Kidney (tissue), 14 donors: ENCODE results near the gene APCDD1. TPM values are rescaled to one million over a fixed set of nuclear protein-coding genes. Genes with fewer than 3 reads are reported as not detected.

Experiments
- DNase-seq, 5 donors: peaks; one replicate each; pipeline ENCODE4 v3.0.0-alpha.2; 2013 to 2020
- FAIRE-seq: peaks from 2 replicates; lab custom pipeline; 2012; peaks lifted over from hg19 to GRCh38; lab: Jason Lieb, UNC
- H3K27ac ChIP-seq, 2 donors: one replicate each; pipeline ENCODE4 v1.7.0; 2013; ENCODE audit warnings: low read depth in 2 of 2, low read length in 2 of 2, inconsistent platforms in 1 of 2
- H3K27me3 ChIP-seq: one replicate; pipeline ENCODE4 v1.7.1; 2013; ENCODE audit warnings: low read length, inconsistent platforms; ENCODE audit not compliant: control insufficient read depth, insufficient read depth
- H3K36me3 ChIP-seq, 3 donors: one replicate each; pipeline versions ENCODE4 v1.7.0 to v1.7.1; 2013; ENCODE audit warnings: low read length in 3 of 3, control low read depth in 1 of 3, inconsistent platforms in 1 of 3; ENCODE audit not compliant: insufficient read depth in 3 of 3, control insufficient read depth in 2 of 3
- H3K4me1 ChIP-seq, 3 donors: one replicate each; pipeline versions ENCODE4 v1.7.0 to v1.7.1; 2013; ENCODE audit warnings: low read length in 3 of 3, inconsistent platforms in 1 of 3, low read depth in 1 of 3; ENCODE audit not compliant: control insufficient read depth in 2 of 3, insufficient read depth in 2 of 3
- H3K4me3 ChIP-seq, 3 donors: one replicate each; pipeline versions ENCODE4 v1.7.0 to v1.8.1; 2013; ENCODE audit warnings: low read length in 3 of 3, control low read depth in 1 of 3, inconsistent platforms in 1 of 3
- H3K9ac ChIP-seq, 3 donors: one replicate each; pipeline versions ENCODE4 v1.7.0 to v1.7.1; 2013; ENCODE audit warnings: low read length in 3 of 3, control low read depth in 1 of 3, inconsistent platforms in 1 of 3
- H3K9me3 ChIP-seq, 3 donors: one replicate each; pipeline versions ENCODE4 v1.7.0 to v1.7.1; 2013; ENCODE audit warnings: low read length in 3 of 3, control low read depth in 1 of 3, inconsistent platforms in 1 of 3; ENCODE audit not compliant: control insufficient read depth in 2 of 3, insufficient read depth in 1 of 3
- intact Hi-C: fragments of 100-400 bp; cut with DNase I; formaldehyde crosslinking; loops from one replicate; pipeline ENCODE4 v1.11.1; 2022
- polyA plus RNA-seq: library from polyadenylated mRNA; stranded (reverse); fragments of 350-450 nt; fragmentation: Illumina TruSeq; extraction: RNeasy Lipid Tissue Mini Kit (QIAGEN cat#74804); gene quantifications from one replicate; pipeline ENCODE4 v1.2.3, GENCODE V29; 2014; ENCODE audit warnings: low read depth, low replicate concordance; ENCODE audit not compliant: insufficient read depth
- total RNA-seq: library from RNA; stranded (reverse); fragmentation: NEBNext Ultra II Directional; extraction: Animal tissue kit (Norgen Biotek cat#: 25700); gene quantifications from one replicate; pipeline ENCODE4 v1.2.1, GENCODE V29; 2021
- TF ChIP-seq, protein P1 (sequence below): IDR thresholded peaks from 3 replicates; pipeline ENCODE4 v1.5.1; 2012; ENCODE audit warnings: mild to moderate bottlenecking, moderate library complexity, borderline replicate concordance; ENCODE audit not compliant: insufficient read depth; ENCODE audit errors: extremely low read depth
- donor health status: control.
- donor health status: control.
- donor health status: control.
- donor health status: control.
- donor health status: control.
- donor health status: DM: yes; HTN: yes; CAD: no.
- donor health status: Normal renal cell carcinoma (clear cell type).

Gene APCDD1
- total and polyA plus RNA-seq, 2 donors from 2014 or later, result 2.8 to 22.9 TPM

DNA sequence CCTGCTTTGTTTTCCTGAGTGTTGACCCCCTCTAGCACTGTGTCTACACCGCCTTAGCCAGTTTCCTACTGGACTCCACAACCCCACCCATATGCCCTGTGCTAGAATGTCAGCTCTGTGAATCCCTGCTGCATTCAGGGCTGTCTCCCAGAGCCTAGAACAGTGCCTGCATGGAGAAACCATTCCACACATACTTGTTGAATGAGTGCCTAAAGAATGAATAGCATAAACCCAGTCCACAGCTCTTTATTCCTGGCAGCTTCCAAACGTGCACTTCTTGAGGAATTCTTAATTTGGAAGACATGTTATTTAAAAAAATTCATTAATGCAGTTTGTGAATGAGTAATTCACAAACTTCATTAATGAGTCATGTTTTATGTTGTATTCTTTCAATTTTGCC lies 64.9 kb downstream of the APCDD1 start:
- DNase-seq (no peak), FAIRE-seq (no peak)
- Histone ChIP-seq H3K36me3 (no peaks in the 10 kb centered on the region), H3K27me3 (no peaks in the 10 kb centered on the region), H3K4me1 (peaks cover 0 to 9% (median 3%) of the 10 kb centered on the region in 3 donors), H3K27ac (no peak overlapping the region), H3K9me3 (no peaks in the 10 kb centered on the region), H3K4me3 (no peak overlapping the region), H3K9ac (no peak overlapping the region)
- intact Hi-C loops, result loop anchor here (10.0 kb wide), 1 partner anchor 515 kb away; no protein-coding TSS in a partner anchor
- TF ChIP-seq, protein P1, sequence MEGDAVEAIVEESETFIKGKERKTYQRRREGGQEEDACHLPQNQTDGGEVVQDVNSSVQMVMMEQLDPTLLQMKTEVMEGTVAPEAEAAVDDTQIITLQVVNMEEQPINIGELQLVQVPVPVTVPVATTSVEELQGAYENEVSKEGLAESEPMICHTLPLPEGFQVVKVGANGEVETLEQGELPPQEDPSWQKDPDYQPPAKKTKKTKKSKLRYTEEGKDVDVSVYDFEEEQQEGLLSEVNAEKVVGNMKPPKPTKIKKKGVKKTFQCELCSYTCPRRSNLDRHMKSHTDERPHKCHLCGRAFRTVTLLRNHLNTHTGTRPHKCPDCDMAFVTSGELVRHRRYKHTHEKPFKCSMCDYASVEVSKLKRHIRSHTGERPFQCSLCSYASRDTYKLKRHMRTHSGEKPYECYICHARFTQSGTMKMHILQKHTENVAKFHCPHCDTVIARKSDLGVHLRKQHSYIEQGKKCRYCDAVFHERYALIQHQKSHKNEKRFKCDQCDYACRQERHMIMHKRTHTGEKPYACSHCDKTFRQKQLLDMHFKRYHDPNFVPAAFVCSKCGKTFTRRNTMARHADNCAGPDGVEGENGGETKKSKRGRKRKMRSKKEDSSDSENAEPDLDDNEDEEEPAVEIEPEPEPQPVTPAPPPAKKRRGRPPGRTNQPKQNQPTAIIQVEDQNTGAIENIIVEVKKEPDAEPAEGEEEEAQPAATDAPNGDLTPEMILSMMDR, result no peak

DNA sequence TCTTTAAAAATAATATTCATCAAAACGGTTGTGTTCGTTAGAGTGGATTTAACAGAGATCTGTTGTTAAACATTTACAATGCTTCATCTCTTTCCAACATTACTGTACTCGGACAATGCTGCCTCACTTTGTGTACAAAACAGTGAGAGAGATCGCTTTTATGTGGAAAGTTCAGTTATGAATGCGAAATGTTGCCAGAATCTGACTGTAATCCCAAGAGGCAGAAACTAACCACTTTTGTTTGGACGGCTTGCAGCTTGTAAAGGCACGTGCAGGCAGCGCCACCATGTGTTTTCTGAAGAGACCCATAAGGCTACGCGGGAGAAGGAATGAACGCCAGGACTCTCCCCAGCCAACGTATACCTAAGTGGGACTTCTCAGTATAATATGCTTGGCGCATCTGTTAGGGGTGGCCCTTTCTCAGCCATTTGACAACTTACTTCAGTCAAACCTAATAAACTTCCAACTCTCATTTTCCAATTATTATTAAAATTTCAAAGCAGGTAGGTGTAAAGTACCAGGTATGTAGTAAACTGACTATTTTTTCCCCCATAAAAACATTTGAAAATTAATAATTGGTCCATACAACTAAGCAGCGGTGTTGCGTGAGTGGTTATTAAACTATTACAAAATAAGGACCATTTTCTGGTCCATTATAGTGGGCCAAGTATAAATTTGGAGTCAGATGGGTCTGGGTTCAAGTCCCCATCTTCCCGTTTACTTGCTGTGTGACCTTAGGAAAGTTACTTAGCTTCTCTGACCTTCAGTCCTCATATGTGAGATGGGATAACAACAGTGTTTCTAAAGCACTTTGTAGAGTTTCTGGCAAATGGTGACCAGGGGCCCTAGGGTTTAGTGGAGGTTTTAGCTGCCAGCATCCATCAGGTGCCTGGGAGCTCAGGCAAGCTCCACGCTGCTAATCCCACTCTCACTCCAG lies 65.8 kb downstream of the APCDD1 start:
- H3K36me3 ChIP-seq, result no peaks in the 10 kb centered on the region
- peaks cover 0 to 9% (median 6%) of the 10 kb centered on the region in 3 donors for H3K4me1 ChIP-seq
- DNase-seq, result peak; percentile 85 to 95 (median 92)
- intact Hi-C loops, result loop anchor here (10.0 kb wide), 1 partner anchor 515 kb away; no protein-coding TSS in a partner anchor
- FAIRE-seq, result peak; percentile 85
- TF ChIP-seq, protein P1, result peak; percentile 77
- no peaks in the 10 kb centered on the region for H3K27me3 ChIP-seq
- H3K9me3 ChIP-seq, result no peaks in the 10 kb centered on the region
- no peak overlapping the region for H3K27ac ChIP-seq
- H3K9ac ChIP-seq, result peak overlapping the region in 1 of 3 donors; percentile 21
- peak overlapping the region; percentile 21 to 31 (median 26) for H3K4me3 ChIP-seq

DNA sequence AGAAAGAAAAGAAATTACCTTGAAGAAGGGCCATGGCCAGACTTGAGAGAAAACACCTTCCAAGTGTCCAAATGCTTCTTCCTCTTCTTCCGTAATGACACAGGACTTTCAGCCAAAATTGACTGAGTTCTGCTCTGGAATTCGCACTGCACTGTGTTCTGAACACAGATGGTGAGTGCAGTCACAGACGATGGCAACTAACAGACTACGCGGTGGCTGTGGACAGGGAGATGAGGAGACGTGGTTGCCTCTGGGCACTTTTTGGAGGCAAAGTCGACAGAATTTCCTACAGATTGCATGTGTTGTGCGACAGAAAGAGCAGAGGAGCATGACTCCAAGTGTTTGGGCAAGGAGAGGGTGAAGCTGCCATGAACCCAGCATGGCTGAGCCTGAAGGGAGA lies 67.1 kb downstream of the APCDD1 start:
- no peaks in the 10 kb centered on the region for H3K9me3 ChIP-seq
- no peak overlapping the region for H3K9ac ChIP-seq
- no peak overlapping the region for H3K27ac ChIP-seq
- peaks cover 0 to 11% (median 6%) of the 10 kb centered on the region in 3 donors for H3K4me1 ChIP-seq
- no peaks in the 10 kb centered on the region for H3K36me3 ChIP-seq
- DNase-seq (no peak), FAIRE-seq (no peak)
- TF ChIP-seq, protein P1, result no peak
- no peak overlapping the region for H3K4me3 ChIP-seq
- H3K27me3 ChIP-seq, result no peaks in the 10 kb centered on the region
- intact Hi-C loops, result no loop called here
